Trophoblast cell (in vitro differentiated cells and primary cell): ENCODE measurements around the gene OBSL1.
A peak's percentile ranks its signal among the peaks of the same experiment; 100 is the strongest.

ENCODE experiments used
- DNase-seq, 2 donors: peaks; one replicate each; pipeline ENCODE4 v3.0.0-alpha.2; 2016
- H2AFZ ChIP-seq: 2 replicates; pipeline ENCODE4 v1.6.1; 2013; ENCODE audit warnings: low read length, moderate library complexity, mild to moderate bottlenecking; ENCODE audit not compliant: insufficient read depth, poor library complexity
- H2AK5ac ChIP-seq: 2 replicates; pipeline ENCODE4 v1.6.1; 2013; ENCODE audit warnings: mild to moderate bottlenecking, low read length
- H2BK120ac ChIP-seq: 2 replicates; pipeline ENCODE4 v1.6.1; 2013; ENCODE audit warnings: low read length, mild to moderate bottlenecking, moderate library complexity; ENCODE audit not compliant: insufficient read depth, poor library complexity
- H2BK12ac ChIP-seq: 2 replicates; pipeline ENCODE4 v1.6.1; 2013; ENCODE audit warnings: mild to moderate bottlenecking, low read length, moderate library complexity
- H2BK5ac ChIP-seq: 2 replicates; pipeline ENCODE4 v1.6.1; 2013; ENCODE audit warnings: low read length, low read depth, moderate library complexity, mild to moderate bottlenecking; ENCODE audit not compliant: poor library complexity
- H3K14ac ChIP-seq: 2 replicates; pipeline ENCODE4 v1.6.1; 2013; ENCODE audit warnings: mild to moderate bottlenecking, low read length
- H3K18ac ChIP-seq: 2 replicates; pipeline ENCODE4 v1.6.1; 2013; ENCODE audit warnings: mild to moderate bottlenecking, low read length
- H3K23ac ChIP-seq: 2 replicates; pipeline ENCODE4 v1.6.1; 2013; ENCODE audit warnings: low read length
- H3K27ac ChIP-seq: 2 replicates; pipeline ENCODE4 v1.5.1; 2013; ENCODE audit warnings: low read depth, mild to moderate bottlenecking, inconsistent platforms, low read length, moderate library complexity
- H3K27me3 ChIP-seq: 2 replicates; pipeline ENCODE4 v1.6.1; 2013; ENCODE audit warnings: inconsistent platforms, mild to moderate bottlenecking, low read length, moderate library complexity; ENCODE audit not compliant: insufficient read depth
- H3K36me3 ChIP-seq, 2 experiments: 1 replicate in 1 of 2; 2 replicates in 1 of 2; pipeline ENCODE4 v1.6.1; 2013; ENCODE audit warnings: low read length in 2 of 2, mild to moderate bottlenecking in 2 of 2, moderate library complexity in 1 of 2; ENCODE audit not compliant: insufficient read depth in 2 of 2, control insufficient read depth in 1 of 2
- H3K4ac ChIP-seq: 2 replicates; pipeline ENCODE4 v1.6.1; 2013; ENCODE audit warnings: low read depth, mild to moderate bottlenecking, low read length, moderate library complexity
- H3K4me1 ChIP-seq, 2 experiments: 1 replicate in 1 of 2; 2 replicates in 1 of 2; pipeline ENCODE4 v1.6.1; 2013; ENCODE audit warnings: low read length in 2 of 2, mild to moderate bottlenecking in 2 of 2, moderate library complexity in 1 of 2; ENCODE audit not compliant: insufficient read depth in 2 of 2, control insufficient read depth in 1 of 2
- H3K4me2 ChIP-seq: 2 replicates; pipeline ENCODE4 v1.6.1; 2013; ENCODE audit warnings: inconsistent platforms, mild to moderate bottlenecking, low read length, moderate library complexity
- H3K4me3 ChIP-seq: 2 replicates; pipeline ENCODE4 v1.5.1; 2013; ENCODE audit warnings: mild to moderate bottlenecking, low read depth, low read length, inconsistent platforms
- H3K79me1 ChIP-seq: one replicate; pipeline ENCODE4 v1.6.1; 2013; ENCODE audit warnings: low read length
- H3K79me2 ChIP-seq: 2 replicates; pipeline ENCODE4 v1.6.1; 2013; ENCODE audit warnings: low read length, mild to moderate bottlenecking; ENCODE audit not compliant: control insufficient read depth, insufficient read depth, poor library complexity
- H3K9ac ChIP-seq: 2 replicates; pipeline ENCODE4 v1.6.1; 2013; ENCODE audit warnings: mild to moderate bottlenecking, low read length
- H3K9me3 ChIP-seq: 2 replicates; pipeline ENCODE4 v1.6.1; 2013; ENCODE audit warnings: low read depth, mild to moderate bottlenecking, control low read depth, inconsistent platforms, low read length; ENCODE audit not compliant: insufficient read depth
- H4K12ac ChIP-seq: 2 replicates; pipeline ENCODE4 v1.6.1; 2013; ENCODE audit warnings: low read depth, mild to moderate bottlenecking, low read length, moderate library complexity
- H4K8ac ChIP-seq: 2 replicates; pipeline ENCODE4 v1.6.1; 2013; ENCODE audit warnings: low read depth, mild to moderate bottlenecking, low read length, moderate library complexity
- H4K91ac ChIP-seq: one replicate; pipeline ENCODE4 v1.6.1; 2013; ENCODE audit warnings: low read depth, mild to moderate bottlenecking, low read length, moderate library complexity
- WGBS: extraction: QIAGEN DNeasy Blood & Tissue Kit; methylation state at CpG from one replicate; pipeline ENCODE4 v1.1.7; 2013; ENCODE audit warnings: missing lambda C conversion rate; ENCODE audit not compliant: insufficient read length, insufficient coverage; ENCODE audit errors: extremely low coverage; 5-methylcytosine and 5-hydroxymethylcytosine counted together

The OBSL1 gene

DNA sequence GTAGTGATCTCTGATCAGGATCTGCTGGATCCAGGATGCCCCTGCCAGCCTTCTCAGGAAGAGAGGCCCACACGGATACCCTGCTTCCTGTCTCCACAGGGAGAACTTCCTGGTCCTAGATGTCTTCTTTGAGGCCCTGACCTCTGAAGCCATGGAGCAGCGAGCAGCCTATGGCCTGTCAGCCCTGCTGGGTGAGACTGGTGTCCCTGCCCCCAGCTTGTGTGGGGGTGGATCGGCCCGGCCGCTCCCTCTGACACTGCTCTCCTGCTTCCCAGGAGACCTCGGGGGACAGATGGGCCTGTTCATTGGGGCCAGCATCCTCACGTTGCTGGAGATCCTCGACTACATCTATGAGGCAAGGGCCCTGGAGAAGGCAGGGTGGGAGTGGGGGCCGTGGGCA, 34.4 kb downstream of the OBSL1 start:
- Histone ChIP-seq H3K4me2 (no peak overlapping the region), H2AFZ (no peak overlapping the region), H4K8ac (no peak overlapping the region), H2AK5ac (no peak overlapping the region), H3K14ac (no peak overlapping the region), H2BK5ac (no peak overlapping the region), H3K36me3 (peaks cover 31 to 33% of the 10 kb centered on the region in 2 experiments), H3K79me2 (peaks cover 1% of the 10 kb centered on the region), H2BK120ac (no peak overlapping the region), H3K4me1 (peaks cover 7 to 17% of the 10 kb centered on the region in 2 experiments), H4K91ac (peak overlapping the region; percentile 21), H3K4ac (no peak overlapping the region), H3K9ac (no peak overlapping the region), H3K23ac (no peak overlapping the region), H3K4me3 (no peak overlapping the region), H4K12ac (no peak overlapping the region), H3K27me3 (no peaks in the 10 kb centered on the region), H2BK12ac (no peak overlapping the region), H3K79me1 (peaks cover 2% of the 10 kb centered on the region), H3K18ac (no peak overlapping the region), H3K9me3 (no peaks in the 10 kb centered on the region), H3K27ac (no peak overlapping the region)
- no peak for DNase-seq
- WGBS, result no CpG with 5 or more reads among the region's 9 CpGs

DNA sequence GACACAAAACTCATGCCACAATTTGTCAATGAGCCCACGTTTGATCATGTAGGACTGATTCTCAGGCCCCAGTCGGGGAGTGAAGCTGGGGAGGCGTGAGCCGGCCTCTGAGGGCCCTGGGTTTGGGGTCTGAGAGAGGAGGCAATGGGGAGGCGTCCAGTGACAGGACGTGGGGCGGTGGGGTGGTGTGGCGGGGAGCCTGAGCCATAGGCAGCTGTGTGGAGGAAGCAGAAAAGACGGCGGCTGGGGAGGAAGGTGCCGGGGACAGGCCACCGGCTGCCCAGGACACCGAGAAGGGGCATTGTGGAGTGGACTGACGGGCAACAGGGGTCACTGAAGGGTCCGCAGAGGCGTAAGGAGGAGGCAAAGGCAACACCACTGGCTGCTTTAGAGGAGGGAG, 34.9 kb downstream of the OBSL1 start:
- H3K27ac ChIP-seq, result no peak overlapping the region
- no CpG with 5 or more reads among the region's 16 CpGs for WGBS
- no peaks in the 10 kb centered on the region for H3K79me2 ChIP-seq

DNA sequence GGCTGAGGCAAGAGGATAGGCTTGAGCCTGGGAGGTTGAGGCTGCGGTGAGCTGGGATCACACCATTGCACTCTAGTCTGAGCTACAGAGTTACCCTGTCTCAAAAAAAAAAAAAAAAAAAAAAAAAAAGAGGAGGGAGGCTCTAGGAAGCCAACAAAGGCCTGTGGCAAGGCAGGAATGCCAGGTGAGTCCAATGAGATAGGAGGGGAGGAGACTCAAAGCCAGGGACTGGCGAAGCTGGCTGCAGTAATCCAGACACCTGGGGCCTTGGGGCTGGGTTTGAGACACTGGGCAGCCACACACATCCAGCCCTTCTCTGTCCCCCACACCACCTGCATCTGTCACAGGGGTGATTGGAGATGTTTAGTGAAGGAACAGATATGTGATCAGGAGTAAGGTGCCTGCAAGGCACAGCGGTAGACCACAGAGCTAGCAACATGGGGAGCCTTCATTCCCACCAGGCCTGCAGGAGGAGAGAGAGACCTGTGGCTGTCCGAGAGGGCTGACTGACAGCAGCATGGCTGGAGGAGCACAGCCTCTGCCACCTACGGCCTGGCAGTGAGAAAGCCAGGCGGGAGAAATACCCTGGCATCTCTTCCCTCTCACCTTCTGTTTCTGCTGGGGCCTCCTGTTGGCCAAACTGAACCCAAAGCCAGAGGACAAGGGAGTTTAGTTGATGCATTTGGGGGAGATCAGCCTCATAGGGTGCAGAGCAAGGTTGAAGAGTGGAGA, 37.2 kb downstream of the OBSL1 start:
- Histone ChIP-seq H3K27ac (no peak overlapping the region), H2BK120ac (no peak overlapping the region), H2BK5ac (no peak overlapping the region), H3K4me3 (no peak overlapping the region), H3K27me3 (peaks cover 6% of the 10 kb centered on the region), H3K79me1 (peaks cover 2% of the 10 kb centered on the region), H2AFZ (no peak overlapping the region), H3K18ac (no peak overlapping the region), H3K23ac (no peak overlapping the region), H3K14ac (no peak overlapping the region), H3K4ac (no peak overlapping the region), H4K12ac (no peak overlapping the region), H3K9me3 (peaks cover 3% of the 10 kb centered on the region), H2BK12ac (no peak overlapping the region), H3K4me1 (peaks cover 5 to 13% of the 10 kb centered on the region in 2 experiments), H2AK5ac (no peak overlapping the region), H4K91ac (no peak overlapping the region), H3K36me3 (peaks cover 7 to 9% of the 10 kb centered on the region in 2 experiments), H3K9ac (no peak overlapping the region), H4K8ac (no peak overlapping the region), H3K4me2 (no peak overlapping the region), H3K79me2 (no peaks in the 10 kb centered on the region)
- DNase-seq, result no peak
- WGBS, result no CpG with 5 or more reads among the region's 6 CpGs

More for the DNA sequence above, 34.9 kb downstream of the OBSL1 start:
- H3K4me1 ChIP-seq, result peaks cover 5 to 13% of the 10 kb centered on the region in 2 experiments
- H3K4me3 ChIP-seq, result no peak overlapping the region
- no peak overlapping the region for H3K23ac ChIP-seq
- no peak overlapping the region for H2AK5ac ChIP-seq
- H3K79me1 ChIP-seq, result peaks cover 2% of the 10 kb centered on the region
- no peak overlapping the region for H2BK12ac ChIP-seq
- H2AFZ ChIP-seq, result no peak overlapping the region
- H3K14ac ChIP-seq, result no peak overlapping the region
- H3K9ac ChIP-seq, result no peak overlapping the region
- no peak overlapping the region for H4K8ac ChIP-seq
- peaks cover 3% of the 10 kb centered on the region for H3K9me3 ChIP-seq
- H3K36me3 ChIP-seq, result peaks cover 29 to 31% of the 10 kb centered on the region in 2 experiments
- H4K12ac ChIP-seq, result no peak overlapping the region
- no peak overlapping the region for H4K91ac ChIP-seq
- no peak overlapping the region for H2BK120ac ChIP-seq
- H3K4ac ChIP-seq, result no peak overlapping the region
- no peak for DNase-seq
- H3K4me2 ChIP-seq, result no peak overlapping the region
- no peak overlapping the region for H3K18ac ChIP-seq
- H2BK5ac ChIP-seq, result no peak overlapping the region
- no peaks in the 10 kb centered on the region for H3K27me3 ChIP-seq

DNA sequence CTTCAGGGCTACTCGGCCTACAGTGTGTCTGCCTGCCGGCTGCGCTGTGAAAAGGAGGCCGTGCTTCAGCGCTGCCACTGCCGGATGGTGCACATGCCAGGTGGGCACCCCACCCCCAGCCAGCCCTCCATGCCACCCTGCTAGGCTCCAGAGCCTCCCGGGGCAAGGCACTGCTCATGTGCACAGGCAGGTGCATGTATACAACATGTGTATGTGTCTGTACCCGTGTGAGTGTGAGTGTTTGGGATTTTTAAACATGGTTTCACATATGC, 39.0 kb downstream of the OBSL1 start:
- H4K12ac ChIP-seq, result no peak overlapping the region
- H3K79me2 ChIP-seq, result no peaks in the 10 kb centered on the region
- no peak overlapping the region for H2AFZ ChIP-seq
- peak in 1 of 2 donors; percentile 17 for DNase-seq
- no peak overlapping the region for H4K8ac ChIP-seq
- peaks cover 0 to 4% of the 10 kb centered on the region in 2 experiments for H3K4me1 ChIP-seq
- H2AK5ac ChIP-seq, result no peak overlapping the region
- H3K4ac ChIP-seq, result no peak overlapping the region
- no peak overlapping the region for H3K4me2 ChIP-seq
- no peak overlapping the region for H3K23ac ChIP-seq
- no peak overlapping the region for H3K4me3 ChIP-seq
- H3K36me3 ChIP-seq, result no peaks in the 10 kb centered on the region
- H4K91ac ChIP-seq, result no peak overlapping the region
- H3K79me1 ChIP-seq, result peaks cover under 1% of the 10 kb centered on the region
- WGBS, result no CpG with 5 or more reads among the region's 8 CpGs
- no peak overlapping the region for H2BK120ac ChIP-seq
- no peak overlapping the region for H2BK12ac ChIP-seq
- H3K9me3 ChIP-seq, result peaks cover 3% of the 10 kb centered on the region
- H3K9ac ChIP-seq, result no peak overlapping the region
- H2BK5ac ChIP-seq, result no peak overlapping the region
- no peak overlapping the region for H3K18ac ChIP-seq
- H3K27me3 ChIP-seq, result peaks cover 9% of the 10 kb centered on the region
- H3K27ac ChIP-seq, result no peak overlapping the region
- H3K14ac ChIP-seq, result no peak overlapping the region
